GM19397 (cell line): ENCODE results near the gene CELSR2.
A peak's percentile ranks its signal among the peaks of the same experiment; 100 is the strongest.

Experiments
- ATAC-seq: cut with Tn5 transposase; IDR thresholded peaks from one replicate; pipeline ENCODE4 v1.9.1; 2021; ENCODE audit warnings: mild to moderate bottlenecking, moderate library complexity; ENCODE audit not compliant: unreplicated experiment

CELSR2 gene

DNA sequence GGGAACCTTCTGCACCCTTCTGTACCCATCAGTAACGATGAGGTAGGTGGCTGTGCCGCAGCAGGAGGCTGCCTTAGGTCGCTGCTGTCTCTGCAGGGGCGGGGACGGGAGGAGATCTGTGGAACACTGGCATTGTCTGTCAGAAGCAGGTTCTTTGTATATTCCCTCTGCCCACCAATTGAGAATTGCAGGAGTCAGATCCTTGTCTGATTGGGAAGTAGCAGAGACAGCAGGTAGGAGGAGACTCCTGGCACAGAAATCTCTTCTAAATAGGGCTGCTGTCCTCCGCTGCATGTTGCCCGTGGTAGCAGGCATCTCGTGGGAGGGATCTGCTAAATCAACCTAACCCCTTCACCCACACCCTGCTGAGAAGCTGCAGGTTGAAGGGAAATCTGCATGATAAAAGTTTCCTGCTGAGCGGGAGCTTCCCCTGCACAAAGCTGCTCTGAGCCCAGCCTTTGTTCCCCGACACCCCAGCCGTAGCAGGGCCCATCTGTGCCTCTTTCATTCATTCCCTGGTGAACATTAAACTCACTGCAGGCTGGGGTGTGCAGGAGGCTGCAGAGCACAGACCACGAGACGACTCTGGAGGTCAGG is 19.7 kb upstream of the CELSR2 start:
- ATAC-seq, result no peak

- ATAC-seq, result no peak
These were observed 18.3 kb upstream of the CELSR2 start for GRCh38 chr1:109231066-109231465.

DNA sequence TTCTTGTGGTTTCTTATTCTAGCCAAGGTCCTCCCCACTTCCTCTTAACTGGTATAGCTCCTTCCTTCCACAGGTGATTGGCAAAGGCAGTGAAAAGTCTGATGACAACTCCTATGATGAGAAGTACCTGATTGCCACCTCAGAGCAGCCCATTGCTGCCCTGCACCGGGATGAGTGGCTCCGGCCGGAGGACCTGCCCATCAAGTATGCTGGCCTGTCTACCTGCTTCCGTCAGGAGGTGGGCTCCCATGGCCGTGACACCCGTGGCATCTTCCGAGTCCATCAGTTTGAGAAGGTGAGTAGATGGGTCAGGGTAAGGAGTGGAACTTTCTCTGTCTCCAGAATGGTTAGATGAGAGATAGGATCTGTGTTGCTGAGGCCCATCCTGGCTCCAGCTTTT is 14.2 kb upstream of the CELSR2 start:
- no peak for ATAC-seq

DNA sequence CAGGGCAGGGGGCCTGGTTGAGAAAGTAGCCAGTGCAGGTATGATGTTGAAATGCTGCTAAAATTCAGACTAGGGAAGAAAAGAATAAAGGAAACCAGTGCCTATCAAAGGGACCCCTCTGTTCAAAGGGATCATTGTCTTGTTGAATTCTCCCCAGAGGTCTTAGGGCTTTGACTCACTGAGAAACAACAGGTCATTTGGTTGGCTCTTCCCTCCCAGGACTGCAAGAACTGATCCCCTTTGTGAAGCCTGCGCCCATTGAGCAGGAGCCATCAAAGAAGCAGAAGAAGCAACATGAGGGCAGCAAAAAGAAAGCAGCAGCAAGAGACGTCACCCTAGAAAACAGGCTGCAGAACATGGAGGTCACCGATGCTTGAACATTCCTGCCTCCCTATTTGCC is 11.8 kb upstream of the CELSR2 start:
- no peak for ATAC-seq

DNA sequence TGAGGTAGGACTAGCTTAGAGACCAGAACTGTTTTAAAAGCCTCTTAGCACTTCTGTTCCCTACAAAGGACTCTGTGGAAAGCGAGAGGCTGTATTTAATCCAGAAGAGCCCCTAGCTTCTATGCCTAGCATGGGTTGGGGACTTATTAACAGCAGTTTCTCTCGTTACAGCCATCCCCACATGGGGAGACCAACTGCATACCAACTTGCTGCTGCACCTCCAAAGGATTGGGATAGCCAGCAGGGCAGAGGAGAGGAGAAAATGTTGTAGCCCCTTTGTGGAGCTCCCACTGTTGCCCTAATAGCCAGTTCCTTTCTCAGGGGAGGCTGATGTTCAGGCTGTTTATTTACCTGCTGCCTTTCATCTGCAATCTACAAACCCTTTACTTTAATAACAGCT is 11.0 kb upstream of the CELSR2 start:
- ATAC-seq, result no peak

GRCh38 chr1:109239047-109239408 is 10.3 kb upstream of the CELSR2 start:
- ATAC-seq, result no peak

DNA sequence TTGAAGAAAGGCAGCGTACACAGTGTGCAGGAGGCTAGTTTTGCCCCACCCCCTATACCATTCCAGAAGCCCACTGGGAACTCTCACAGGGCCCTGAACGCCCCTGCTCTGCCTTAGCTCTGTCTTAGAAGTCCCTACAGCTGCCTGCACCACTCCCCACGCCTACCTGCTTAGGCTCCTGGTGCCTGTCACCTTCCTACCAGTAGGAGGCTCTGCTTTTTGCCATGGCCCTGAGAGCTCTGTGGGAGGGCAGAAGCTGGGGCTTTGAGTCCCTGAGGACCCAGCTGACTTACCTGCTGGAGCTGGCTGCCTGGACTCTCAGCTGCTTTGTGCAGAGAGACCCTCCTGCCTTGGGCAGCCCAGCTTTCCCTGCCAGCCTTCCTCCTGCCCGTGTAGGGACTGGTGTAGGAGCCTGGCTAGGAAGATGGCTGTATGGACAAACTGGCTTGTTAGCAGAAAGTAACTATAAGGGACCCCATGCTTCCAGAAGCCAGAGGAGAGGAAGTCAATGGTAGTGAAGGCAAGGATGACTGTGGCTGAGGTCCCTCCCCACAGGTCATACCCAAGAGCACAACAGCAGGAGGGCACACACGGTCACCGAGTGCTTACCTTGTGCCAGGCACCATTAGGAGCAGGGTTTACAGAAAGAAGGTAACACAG is 9.8 kb upstream of the CELSR2 start:
- ATAC-seq, result no peak

DNA sequence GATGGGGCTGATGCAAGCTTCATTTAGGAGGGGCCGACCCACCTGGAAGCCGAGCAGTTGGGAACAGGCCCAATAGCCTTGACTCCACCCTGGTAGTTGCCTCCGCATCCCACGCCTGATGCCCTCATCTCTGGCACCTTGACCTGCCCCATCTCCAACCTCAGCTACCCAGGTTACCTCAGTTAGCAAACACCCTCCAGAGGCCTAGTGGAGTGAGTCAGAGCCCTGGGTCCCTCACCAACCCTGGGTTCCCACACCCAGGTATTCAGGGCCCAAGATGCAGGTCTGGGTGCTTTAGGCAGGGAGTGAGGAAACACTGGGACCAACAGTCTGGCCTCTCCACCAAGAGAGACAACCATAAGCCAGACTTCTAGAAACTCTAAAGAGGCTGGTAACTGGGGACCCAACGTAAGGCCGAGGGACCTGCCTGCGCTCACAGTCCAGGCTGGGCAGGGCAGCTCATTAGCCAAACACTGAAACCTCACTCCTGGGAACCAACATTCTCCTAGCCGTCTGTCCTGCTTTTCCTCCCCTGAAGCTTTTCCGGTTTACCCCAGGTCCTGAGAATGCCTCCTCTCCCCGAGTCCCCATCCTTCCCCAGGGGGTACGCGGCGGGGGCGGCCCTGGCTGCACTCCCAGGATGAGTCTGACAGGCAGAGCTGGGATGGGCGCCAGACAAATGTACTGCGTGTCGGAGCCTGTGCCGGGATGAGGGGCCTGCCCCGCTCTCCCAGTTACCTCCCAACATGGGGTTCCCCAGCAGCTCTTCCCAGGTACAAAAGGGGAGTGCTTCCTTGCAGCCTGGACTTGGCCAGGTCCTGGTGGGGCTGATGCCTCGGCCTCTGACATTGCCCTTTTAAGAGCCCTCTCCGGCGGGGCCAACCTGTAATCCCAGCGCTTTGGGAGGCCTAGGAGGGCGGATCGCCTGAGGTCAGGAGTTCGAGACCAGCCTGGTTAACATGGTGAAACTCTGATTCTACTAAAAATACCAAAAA is 8.9 kb upstream of the CELSR2 start:
- no peak for ATAC-seq

GRCh38 chr1:109241344-109241743 is 8.0 kb upstream of the CELSR2 start:
- no peak for ATAC-seq

- no peak for ATAC-seq
These were observed 7.4 kb upstream of the CELSR2 start for GRCh38 chr1:109241841-109242345.

GRCh38 chr1:109242387-109242786 is 7.0 kb upstream of the CELSR2 start:
- no peak for ATAC-seq

GRCh38 chr1:109243221-109243620 is 6.1 kb upstream of the CELSR2 start:
- ATAC-seq, result no peak

GRCh38 chr1:109243860-109244552 is 5.3 kb upstream of the CELSR2 start:
- no peak for ATAC-seq

DNA sequence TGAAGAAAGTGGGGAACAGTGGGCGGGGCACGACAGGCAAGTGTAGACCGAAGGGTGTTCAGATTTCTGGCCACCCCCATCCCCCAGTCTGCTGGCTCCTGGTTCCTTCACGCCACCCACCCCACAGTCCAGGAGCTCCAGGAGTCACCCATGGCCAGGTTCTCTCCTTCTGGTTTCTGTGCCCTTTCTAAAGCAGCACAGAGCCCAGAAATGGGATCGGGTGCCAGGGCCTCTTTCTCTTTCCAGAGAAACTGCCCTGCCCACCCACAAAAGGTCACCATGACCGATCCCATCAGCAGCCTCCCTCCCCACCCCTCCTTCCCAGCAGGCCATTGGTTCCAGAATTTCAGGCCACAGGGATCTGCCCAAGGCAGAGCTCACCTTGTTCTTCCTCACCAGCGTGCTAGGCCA is 3.2 kb upstream of the CELSR2 start:
- no peak for ATAC-seq

GRCh38 chr1:109247401-109248365 is 1.7 kb upstream of the CELSR2 start:
- ATAC-seq, result no peak

DNA sequence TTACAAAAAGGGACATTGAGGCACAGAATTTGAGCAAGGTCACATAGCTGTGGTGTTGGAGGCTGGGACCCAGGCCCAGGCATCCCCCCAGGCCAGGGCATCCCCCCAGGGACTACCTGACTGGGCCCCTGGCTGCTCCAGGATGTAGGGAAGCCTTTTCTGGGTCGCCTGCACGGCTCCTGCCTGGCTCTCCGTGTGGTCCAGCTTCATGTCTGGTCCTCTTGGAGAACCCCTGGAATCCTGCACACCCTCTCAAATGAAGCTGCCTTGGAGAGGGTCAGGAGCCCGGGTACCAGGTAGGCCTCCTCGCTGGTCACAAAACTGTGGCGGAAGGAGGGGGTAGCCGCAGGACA is 919 bp upstream of the CELSR2 start:
- no peak for ATAC-seq

- peak; percentile 35 for ATAC-seq
These were observed 489 bp downstream of the CELSR2 start for GRCh38 chr1:109249654-109250401.

DNA sequence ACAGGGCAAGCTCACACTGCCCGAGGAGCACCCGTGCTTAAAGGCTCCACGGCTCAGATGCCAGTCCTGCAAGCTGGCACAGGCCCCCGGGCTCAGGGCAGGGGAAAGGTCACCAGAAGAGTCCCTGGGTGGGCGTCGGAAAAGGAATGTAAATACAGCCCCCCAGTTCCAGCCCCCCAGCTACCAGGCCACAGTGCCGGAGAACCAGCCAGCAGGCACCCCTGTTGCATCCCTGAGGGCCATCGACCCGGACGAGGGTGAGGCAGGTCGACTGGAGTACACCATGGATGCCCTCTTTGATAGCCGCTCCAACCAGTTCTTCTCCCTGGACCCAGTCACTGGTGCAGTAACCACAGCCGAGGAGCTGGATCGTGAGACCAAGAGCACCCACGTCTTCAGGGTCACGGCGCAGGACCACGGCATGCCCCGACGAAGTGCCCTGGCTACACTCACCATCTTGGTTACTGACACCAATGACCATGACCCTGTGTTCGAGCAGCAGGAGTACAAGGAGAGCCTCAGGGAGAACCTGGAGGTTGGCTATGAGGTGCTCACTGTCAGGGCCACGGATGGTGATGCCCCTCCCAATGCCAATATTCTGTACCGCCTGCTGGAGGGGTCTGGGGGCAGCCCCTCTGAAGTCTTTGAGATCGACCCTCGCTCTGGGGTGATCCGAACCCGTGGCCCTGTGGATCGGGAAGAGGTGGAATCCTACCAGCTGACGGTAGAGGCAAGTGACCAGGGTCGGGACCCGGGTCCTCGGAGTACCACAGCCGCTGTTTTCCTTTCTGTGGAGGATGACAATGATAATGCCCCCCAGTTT is 1.3 kb downstream of the CELSR2 start:
- no peak for ATAC-seq
